GM12864 (cell line): ENCODE data around the gene COLQ.
"Not testable (repeated sequence)": the region's sequence is repeated elsewhere in the genome, so short reads cannot be mapped to it uniquely, and the experiment has no call there.

ENCODE experiments used
- DNase-seq: peaks from one replicate; pipeline ENCODE4 v3.0.0-alpha.2; 2011; ENCODE audit warnings: low read depth
- H3K4me3 ChIP-seq: 2 replicates; pipeline ENCODE4 v1.5.1; 2011; ENCODE audit warnings: mild to moderate bottlenecking, low read depth, low read length, control low read depth
- CTCF ChIP-seq: IDR thresholded peaks from 2 replicates; pipeline ENCODE4 v1.5.1; 2011; ENCODE audit warnings: low read depth, mild to moderate bottlenecking, moderate library complexity, low read length, control low read depth, inconsistent platforms; ENCODE audit errors: missing control alignments

COLQ gene

DNA sequence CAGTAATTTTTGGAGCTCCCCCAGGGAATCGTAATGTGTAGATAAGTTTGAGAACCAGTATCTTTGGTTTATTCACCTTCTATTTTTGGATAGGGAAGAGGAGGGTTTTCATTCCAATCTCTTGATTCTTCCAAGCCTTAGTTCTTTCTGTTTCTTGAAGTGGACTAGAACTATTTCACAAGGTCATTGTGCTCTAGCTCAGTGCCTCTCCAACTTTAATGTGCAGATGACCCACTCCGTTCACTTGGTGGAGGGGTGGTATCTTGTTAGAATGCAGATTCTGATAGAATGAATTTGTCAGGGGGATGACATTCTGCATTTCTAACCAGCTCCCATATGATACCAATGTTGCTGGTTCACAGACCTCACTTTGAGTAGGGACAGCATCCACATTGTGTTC, 35.5 kb downstream of the COLQ start:
- no peak for DNase-seq
- TF ChIP-seq CTCF: no peak
- H3K4me3 ChIP-seq: no peak overlapping the region

GRCh38 chr3:15484551-15484950, 37.0 kb downstream of the COLQ start:
- not testable (repeated sequence) for H3K4me3 ChIP-seq, DNase-seq

DNA sequence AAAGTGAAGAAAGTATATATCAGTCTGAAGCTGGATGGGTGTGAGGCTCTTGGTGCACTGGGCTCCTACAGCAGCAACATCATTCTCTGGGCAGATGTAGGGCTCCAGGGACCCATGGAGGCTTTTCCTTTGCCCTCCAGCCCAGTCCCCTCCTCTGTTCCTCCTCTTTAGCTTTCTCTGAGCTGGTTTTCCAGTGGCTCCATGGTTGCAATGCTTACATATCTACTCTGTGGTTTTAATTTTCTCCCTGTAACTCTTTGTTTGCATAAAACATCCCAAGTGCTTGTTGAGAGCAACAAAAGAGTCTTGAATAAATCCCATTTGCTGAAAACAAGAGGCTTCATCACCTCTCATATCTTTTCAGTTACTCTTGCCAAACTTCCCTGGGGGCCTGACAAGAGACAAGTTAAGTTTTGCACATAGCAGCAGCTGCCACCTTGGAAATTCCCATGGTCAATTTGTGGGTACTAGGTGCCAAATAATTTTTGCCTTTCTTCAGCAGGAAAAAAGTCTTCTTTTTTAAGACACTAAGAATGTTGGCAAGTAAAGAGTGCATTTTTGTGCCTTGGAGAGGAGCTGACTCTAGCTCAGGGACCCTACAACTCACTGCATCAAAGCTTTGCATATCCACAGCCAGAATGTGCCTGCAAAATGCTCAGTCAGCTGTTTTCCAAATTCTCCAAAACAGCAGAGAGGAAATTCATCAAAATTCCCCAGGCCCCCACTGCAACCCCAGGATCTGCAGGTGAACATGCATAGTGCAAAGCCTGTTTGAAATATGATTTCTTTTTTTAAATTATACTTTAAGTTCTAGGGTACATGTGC, 41.9 kb downstream of the COLQ start:
- no peak for DNase-seq
- TF ChIP-seq CTCF: no peak
- no peak overlapping the region for H3K4me3 ChIP-seq

- no peak for DNase-seq
- TF ChIP-seq CTCF: no peak
- H3K4me3 ChIP-seq: no peak overlapping the region
Measured at GRCh38 chr3:15478640-15478979, 42.9 kb downstream of the COLQ start.

DNA sequence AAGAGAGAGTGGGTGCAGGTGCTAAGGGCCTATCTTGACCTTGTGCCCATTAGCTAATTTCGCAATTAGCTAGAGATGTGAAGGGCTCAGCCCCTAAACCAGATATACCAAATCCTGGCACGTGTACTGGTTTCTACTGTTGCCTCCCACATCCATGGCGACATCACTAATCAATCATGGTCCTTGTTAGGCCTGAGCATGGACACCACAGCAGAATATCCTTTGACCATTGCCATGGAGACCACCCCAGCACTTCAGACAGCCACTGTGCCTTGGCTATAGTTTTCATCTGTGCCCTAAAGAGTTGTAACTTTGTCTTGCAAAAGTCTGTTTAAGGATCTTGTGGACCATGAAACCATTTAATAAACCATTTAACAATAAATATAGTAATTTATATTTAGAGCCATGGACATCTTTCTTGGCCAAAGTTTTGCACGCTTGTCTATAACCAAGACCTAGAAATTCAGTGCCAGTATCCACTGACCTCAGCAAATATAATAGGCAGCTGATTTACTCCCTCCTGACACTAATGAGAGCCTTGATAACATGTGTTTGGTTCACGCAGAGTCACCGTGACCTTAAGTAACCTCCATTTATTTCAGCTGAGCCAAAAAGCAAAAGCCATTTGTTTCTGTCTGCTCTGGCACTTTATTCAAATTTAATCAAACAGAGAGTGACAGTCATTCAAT, 43.4 kb downstream of the COLQ start:
- TF ChIP-seq CTCF: no peak
- no peak for DNase-seq
- no peak overlapping the region for H3K4me3 ChIP-seq

DNA sequence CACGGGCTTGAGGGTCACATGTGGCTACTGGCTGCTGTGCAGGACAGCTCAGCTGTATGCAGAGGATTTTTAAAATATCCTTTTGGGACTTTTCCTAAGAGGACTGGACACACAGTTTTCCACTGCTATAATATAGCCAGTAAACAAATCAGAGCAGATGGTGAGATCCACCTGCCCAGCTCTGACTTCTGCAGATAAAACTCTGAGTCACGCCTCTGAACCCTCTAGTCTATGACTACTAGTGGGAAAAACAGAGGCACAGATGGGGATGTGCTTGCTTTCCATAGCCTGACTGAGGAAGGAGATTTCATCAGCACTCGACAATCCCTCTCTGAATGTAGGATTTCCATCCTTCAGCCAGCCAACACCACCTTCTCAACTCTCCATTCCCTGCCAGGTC, 45.1 kb downstream of the COLQ start:
- no peak for TF ChIP-seq CTCF
- no peak overlapping the region for H3K4me3 ChIP-seq
- no peak for DNase-seq

GRCh38 chr3:15475161-15475560, 46.3 kb downstream of the COLQ start:
- TF ChIP-seq CTCF: no peak
- no peak overlapping the region for H3K4me3 ChIP-seq
- DNase-seq: no peak
